ENCODE measurements around the gene OR52H1. TPM values are rescaled to one million over a fixed set of nuclear protein-coding genes. Genes with fewer than 3 reads are reported as not detected.

Gene OR52H1
- total and polyA plus RNA-seq, 2 donors (not counting 3 experiments of a cell fraction or from before 2014, with no cell fraction given) = 0.33 TPM; not detected in 1

- FAIRE-seq (no peak), DNase-seq (ENCODE audit: low read depth, low spot score) (no peak)
- no peak for TF ChIP-seq POLR2AphosphoS5 (IDR thresholded peaks at IDR 0.05; ENCODE audit: insufficient read depth, low read depth, low read length)
- dilution Hi-C loops (cut with MboI; ENCODE audit: extremely low pct_ligation_motif_present, low sequenced_read_pairs) = no loop called here
- no peaks in the 10 kb centered on the region for H3K9me3 ChIP-seq (replicated peaks; ENCODE audit: control insufficient read depth, insufficient read depth, low read length)
- intact Hi-C loops (cut with micrococcal nuclease) = no loop called here
- H3K27me3 ChIP-seq (ENCODE audit: control insufficient read depth in 2 of 2, insufficient read depth in 2 of 2, low read length in 2 of 2) = peaks cover 0 to 2% of the 10 kb centered on the region in 2 experiments
- H3K4me2 ChIP-seq (ENCODE audit: insufficient read depth, low read length) = no peak overlapping the region
- BruUV-seq (replicated peaks) = no TSS peak
- no peak overlapping the region for H2AFZ ChIP-seq (ENCODE audit: low read depth, low read length)
- CTCF ChIA-PET = no interaction called here
- H3K27ac ChIP-seq (ENCODE audit: insufficient read depth, low read depth, low read length) = no peak overlapping the region
- H3K4me1 ChIP-seq (ENCODE audit: control insufficient read depth, extremely low read depth, insufficient read depth, low read length) = no peaks in the 10 kb centered on the region
- H4K20me1 ChIP-seq (replicated peaks; ENCODE audit: control insufficient read depth, extremely low read depth, insufficient read depth, low read length) = no peaks in the 10 kb centered on the region
- H3K9ac ChIP-seq (replicated peaks; ENCODE audit: extremely low read depth, insufficient read depth, low read length) = no peak overlapping the region
- H3K9me1 ChIP-seq (replicated peaks; ENCODE audit: control insufficient read depth, extremely low read depth, insufficient read depth, low read length) = no peaks in the 10 kb centered on the region
- H3K36me3 ChIP-seq (ENCODE audit: control insufficient read depth in 2 of 2, extremely low read depth in 1 of 2, insufficient read depth in 2 of 2, low read length in 2 of 2) = no peaks in the 10 kb centered on the region
- H3K4me3 ChIP-seq (replicated peaks in 1 of 3; ENCODE audit: insufficient read depth in 1 of 3, low read depth in 1 of 3, low read length in 3 of 3) = no peak overlapping the region
- POLR2A ChIA-PET = no interaction called here
- no peaks in the 10 kb centered on the region for H3K79me2 ChIP-seq (ENCODE audit: control insufficient read depth, insufficient read depth, low read length)
Observed at GRCh38 chr11:5508605-5509004, 39.7 kb downstream of the OR52H1 start.

- Histone ChIP-seq H3K4me2 (ENCODE audit: insufficient read depth, low read length) (no peak overlapping the region), H3K4me1 (ENCODE audit: control insufficient read depth, extremely low read depth, insufficient read depth, low read length) (no peaks in the 10 kb centered on the region), H3K4me3 (replicated peaks in 1 of 3; ENCODE audit: insufficient read depth in 1 of 3, low read depth in 1 of 3, low read length in 3 of 3) (no peak overlapping the region), H3K79me2 (ENCODE audit: control insufficient read depth, insufficient read depth, low read length) (no peaks in the 10 kb centered on the region), H3K9me3 (replicated peaks; ENCODE audit: control insufficient read depth, insufficient read depth, low read length) (no peaks in the 10 kb centered on the region), H3K36me3 (ENCODE audit: control insufficient read depth in 2 of 2, extremely low read depth in 1 of 2, insufficient read depth in 2 of 2, low read length in 2 of 2) (no peaks in the 10 kb centered on the region), H3K27ac (ENCODE audit: insufficient read depth, low read depth, low read length) (no peak overlapping the region), H2AFZ (ENCODE audit: low read depth, low read length) (no peak overlapping the region), H3K27me3 (ENCODE audit: control insufficient read depth in 2 of 2, insufficient read depth in 2 of 2, low read length in 2 of 2) (peaks cover 0 to 2% of the 10 kb centered on the region in 2 experiments), H3K9me1 (replicated peaks; ENCODE audit: control insufficient read depth, extremely low read depth, insufficient read depth, low read length) (no peaks in the 10 kb centered on the region), H3K9ac (replicated peaks; ENCODE audit: extremely low read depth, insufficient read depth, low read length) (no peak overlapping the region), H4K20me1 (replicated peaks; ENCODE audit: control insufficient read depth, extremely low read depth, insufficient read depth, low read length) (no peaks in the 10 kb centered on the region)
- no peak for DNase-seq (ENCODE audit: low read depth, low spot score)
- no peak for TF ChIP-seq MAX (IDR thresholded peaks at IDR 0.05; ENCODE audit: insufficient read depth, insufficient read length)
- TF ChIP-seq MYC (IDR thresholded peaks at IDR 0.05; ENCODE audit: low read depth, low read length) = no peak
- BruUV-seq (replicated peaks) = no TSS peak
- intact Hi-C loops (cut with micrococcal nuclease) = no loop called here
- dilution Hi-C loops (cut with MboI; ENCODE audit: extremely low pct_ligation_motif_present, low sequenced_read_pairs) = no loop called here
- FAIRE-seq = no peak
- POLR2A ChIA-PET = no interaction called here
- CTCF ChIA-PET = no interaction called here
Observed at GRCh38 chr11:5507933-5508305, 40.4 kb downstream of the OR52H1 start.
